CD4-positive, alpha-beta T cell (primary cell): ENCODE measurements around the gene MAP4K3. TPM values are rescaled to one million over a fixed set of nuclear protein-coding genes. Genes with fewer than 3 reads are reported as not detected.
"Not testable (repeated sequence)": the region's sequence is repeated elsewhere in the genome, so short reads cannot be mapped to it uniquely, and the experiment has no call there.

Experiments used
- ATAC-seq: fragments of 200-7000 bp; cut with Tn5 transposase; one replicate; pipeline ENCODE4 v1.10.0; 2022; ENCODE audit warnings: mild to moderate bottlenecking; ENCODE audit not compliant: poor library complexity
- CTCF ChIA-PET: fragments of 350-600 bp; sonication (Branson Sonifier 250); formaldehyde crosslinking; loops from one replicate; lab custom pipeline; 2021; ENCODE audit warnings: antibody characterized with exemption, inconsistent platforms; lab: Charles Lee
- POLR2A ChIA-PET: fragments of 350-600 bp; sonication (Branson Sonifier 250); formaldehyde crosslinking; loops from one replicate; lab custom pipeline; 2021; ENCODE audit warnings: antibody characterized with exemption, inconsistent platforms; lab: Charles Lee
- DNase-seq, 14 experiments: peaks; one replicate each; pipeline ENCODE4 v3.0.0-alpha.2; 2013 to 2020; ENCODE audit warnings: mixed read lengths in 2 of 14
- H3K27ac ChIP-seq, 2 donors: one replicate each; pipeline versions ENCODE4 v1.5.1 to v1.7.0; 2013; ENCODE audit warnings: low read length in 2 of 2, low read depth in 1 of 2, mild to moderate bottlenecking in 1 of 2
- H3K27me3 ChIP-seq, 2 experiments: 1 replicate in 1 of 2; 2 replicates in 1 of 2; pipeline versions ENCODE4 v1.6.1 to v1.7.0; 2013; ENCODE audit warnings: low read length in 2 of 2, control low read depth in 1 of 2, mild to moderate bottlenecking in 1 of 2, moderate library complexity in 1 of 2; ENCODE audit not compliant: insufficient read depth in 2 of 2, control insufficient read depth in 1 of 2
- H3K36me3 ChIP-seq: one replicate; pipeline ENCODE4 v1.6.1; 2013; ENCODE audit warnings: low read length, control low read depth; ENCODE audit not compliant: insufficient read depth
- H3K4me1 ChIP-seq: one replicate; pipeline ENCODE4 v1.6.1; 2013; ENCODE audit warnings: low read length, control low read depth; ENCODE audit not compliant: insufficient read depth
- H3K4me3 ChIP-seq: one replicate; pipeline ENCODE4 v1.5.1; 2013; ENCODE audit warnings: mild to moderate bottlenecking, low read length, moderate library complexity
- H3K9me3 ChIP-seq, 2 experiments: 1 replicate in 1 of 2; 2 replicates in 1 of 2; pipeline versions ENCODE4 v1.6.1 to v1.7.0; 2013; ENCODE audit warnings: low read length in 2 of 2, mild to moderate bottlenecking in 2 of 2, control low read depth in 1 of 2, moderate library complexity in 1 of 2; ENCODE audit not compliant: control insufficient read depth in 1 of 2, insufficient read depth in 1 of 2
- H3K27ac Mint-ChIP-seq: one replicate; pipeline ENCODE4 v1.8.0; 2020; ENCODE audit warnings: mixed read lengths
- H3K27me3 Mint-ChIP-seq: one replicate; pipeline ENCODE4 v1.8.0; 2021; ENCODE audit warnings: mixed read lengths
- H3K36me3 Mint-ChIP-seq: one replicate; pipeline ENCODE4 v1.8.0; 2021; ENCODE audit warnings: low read depth, mixed read lengths
- H3K4me1 Mint-ChIP-seq: one replicate; pipeline ENCODE4 v1.8.0; 2021; ENCODE audit warnings: low read depth, mixed read lengths
- H3K4me3 Mint-ChIP-seq: one replicate; pipeline ENCODE4 v1.8.0; 2020; ENCODE audit warnings: mild to moderate bottlenecking, mixed read lengths
- H3K9me3 Mint-ChIP-seq: one replicate; pipeline ENCODE4 v1.8.0; 2020; ENCODE audit warnings: mixed read lengths
- CTCF ChIP-seq: fragments of 200-600 bp; IDR thresholded peaks from one replicate; pipeline ENCODE4 v1.8.0; 2022; ENCODE audit warnings: antibody characterized with exemption, mild to moderate bottlenecking
- intact Hi-C, 2 experiments: fragments of 100-400 bp; cut with DNase I in 1 of 2; cut with micrococcal nuclease in 1 of 2; formaldehyde crosslinking; loops; one replicate each; pipeline versions ENCODE4 v1.15.1 to v1.9.0; 2023 to 2025; cut with DNase I, micrococcal nuclease
- total RNA-seq, 174 experiments: library from RNA in 2 of 174; stranded (reverse) in 2 of 174; gene quantifications; one replicate each; pipeline ENCODE4 v1.2.3 and lab custom pipeline; 2021 to 2026

MAP4K3 gene
- total RNA-seq, 2 experiments from 2014 or later, result 18.4 to 22.5 TPM

- no peaks in the 10 kb centered on the region for H3K36me3 ChIP-seq
- intact Hi-C loops, result no loop called here
- ChIA-PET POLR2A (no interaction called here), CTCF (no interaction called here)
- ATAC-seq, result no peak
- Mint-ChIP-seq H3K36me3 (peaks cover under 1% of the 10 kb centered on the region), H3K27ac (no peak overlapping the region), H3K4me3 (no peak overlapping the region), H3K4me1 (peaks cover 40% of the 10 kb centered on the region), H3K27me3 (no peaks in the 10 kb centered on the region), H3K9me3 (no peaks in the 10 kb centered on the region)
- no peak overlapping the region for H3K4me3 ChIP-seq
- H3K27me3 ChIP-seq, result no peaks in the 10 kb centered on the region
- TF ChIP-seq CTCF, result no peak
- no peak overlapping the region for H3K27ac ChIP-seq
- no peaks in the 10 kb centered on the region for H3K4me1 ChIP-seq
- H3K9me3 ChIP-seq, result no peaks in the 10 kb centered on the region
- no peak for DNase-seq
Observed at GRCh38 chr2:39385172-39385571, 51.9 kb downstream of the MAP4K3 start.

GRCh38 chr2:39384071-39384470 lies 53.0 kb downstream of the MAP4K3 start:
- H3K4me1 ChIP-seq, H3K9me3 Mint-ChIP-seq, CTCF ChIA-PET, H3K27me3 ChIP-seq, ATAC-seq, H3K36me3 ChIP-seq, H3K4me3 ChIP-seq, H3K27ac ChIP-seq, H3K4me3 Mint-ChIP-seq, H3K36me3 Mint-ChIP-seq, H3K27ac Mint-ChIP-seq, DNase-seq, POLR2A ChIA-PET, H3K27me3 Mint-ChIP-seq, H3K9me3 ChIP-seq, intact Hi-C loops: not testable (repeated sequence)
- peaks cover 35% of the 10 kb centered on the region for H3K4me1 Mint-ChIP-seq

GRCh38 chr2:39383146-39383545 lies 53.9 kb downstream of the MAP4K3 start:
- ATAC-seq (no peak), DNase-seq (no peak)
- intact Hi-C loops, result no loop called here
- H3K4me1 ChIP-seq, result no peaks in the 10 kb centered on the region
- ChIA-PET CTCF (no interaction called here), POLR2A (no interaction called here)
- H3K27me3 ChIP-seq, result no peaks in the 10 kb centered on the region
- H3K4me1 Mint-ChIP-seq, result peaks cover 26% of the 10 kb centered on the region
- H3K9me3 ChIP-seq, result no peaks in the 10 kb centered on the region
- H3K9me3 Mint-ChIP-seq, result no peaks in the 10 kb centered on the region
- H3K36me3 ChIP-seq, result no peaks in the 10 kb centered on the region
- H3K4me3 Mint-ChIP-seq, result no peak overlapping the region
- H3K36me3 Mint-ChIP-seq, result no peaks in the 10 kb centered on the region
- H3K27ac ChIP-seq, result no peak overlapping the region
- H3K4me3 ChIP-seq, result no peak overlapping the region
- H3K27me3 Mint-ChIP-seq, result no peaks in the 10 kb centered on the region
- TF ChIP-seq CTCF, result no peak
- H3K27ac Mint-ChIP-seq, result no peak overlapping the region

- Mint-ChIP-seq H3K27me3 (no peaks in the 10 kb centered on the region), H3K4me3 (no peak overlapping the region), H3K9me3 (no peaks in the 10 kb centered on the region), H3K4me1 (peaks cover 28% of the 10 kb centered on the region), H3K27ac (no peak overlapping the region), H3K36me3 (peaks cover 6% of the 10 kb centered on the region)
- no peaks in the 10 kb centered on the region for H3K9me3 ChIP-seq
- ATAC-seq, result no peak
- POLR2A ChIA-PET, result no interaction called here
- CTCF ChIA-PET, result no interaction called here
- H3K27ac ChIP-seq, result no peak overlapping the region
- no peak for DNase-seq
- H3K4me1 ChIP-seq, result no peaks in the 10 kb centered on the region
- no peaks in the 10 kb centered on the region for H3K36me3 ChIP-seq
- no peak overlapping the region for H3K4me3 ChIP-seq
- TF ChIP-seq CTCF, result no peak
- no peaks in the 10 kb centered on the region for H3K27me3 ChIP-seq
- intact Hi-C loops, result no loop called here
Observed at GRCh38 chr2:39381653-39382052, 55.4 kb downstream of the MAP4K3 start.
